HCT116 (cell line): ENCODE measurements around the gene COL28A1. TPM values are rescaled to one million over a fixed set of nuclear protein-coding genes. Genes with fewer than 3 reads are reported as not detected.

Experiments used
- ATAC-seq: fragments of 200-7000 bp; cut with Tn5 transposase; 2 replicates; pipeline ENCODE4 v1.9.1; 2020; ENCODE audit warnings: mild to moderate bottlenecking, moderate library complexity
- BruUV-seq: library from RNA; stranded (reverse); fragments of 400-500 nt; replicated peaks from 2 replicates; lab custom pipeline; 2021; lab: Mats Ljungman, UMichigan
- CTCF ChIA-PET: fragments of 300-600 bp; sonication (Branson Sonifier 250); formaldehyde crosslinking; loops from one replicate; lab custom pipeline; 2021; ENCODE audit warnings: antibody characterized with exemption; lab: Charles Lee
- POLR2A ChIA-PET: fragments of 300-600, 350-600 bp; sonication (Branson Sonifier 250); formaldehyde crosslinking; loops from one replicate; lab custom pipeline; 2021; ENCODE audit warnings: antibody characterized with exemption; lab: Charles Lee
- RAD21 ChIA-PET, 2 experiments: fragments of 300-600 bp; sonication (Branson Sonifier 250); formaldehyde crosslinking; loops; one replicate each; lab custom pipeline; 2023; ENCODE audit warnings: low total read pairs in 2 of 2; ENCODE audit not compliant: uncharacterized antibody in 2 of 2, unreplicated experiment in 2 of 2, low non-redundant PET in 1 of 2; lab: Charles Lee
- DNase-seq: peaks from one replicate; pipeline ENCODE4 v3.0.0-alpha.2; 2010; ENCODE audit warnings: low read depth, low spot score
- H2AFZ ChIP-seq: fragments of 200-600 bp; shearing (Covaris generic), sonication (generic); 2 replicates; pipeline ENCODE4 v1.6.1; 2017; ENCODE audit warnings: low read depth, mixed run types, mixed read lengths, antibody characterized with exemption, low read length; ENCODE audit not compliant: poor library complexity, severe bottlenecking
- H3K27ac ChIP-seq: 2 replicates; pipeline ENCODE4 v1.5.1; 2012; ENCODE audit warnings: low read depth, low read length
- H3K27me3 ChIP-seq: fragments of 200-600 bp; sonication (generic); 2 replicates; pipeline ENCODE4 v1.6.1; 2016; ENCODE audit warnings: mixed run types, low read length, mixed read lengths; ENCODE audit not compliant: insufficient read depth
- H3K36me3 ChIP-seq, 2 experiments: fragments of 200-500 bp in 1 of 2; fragments of 200-600 bp in 1 of 2; sonication (Bioruptor generic) in 1 of 2; sonication (generic) in 1 of 2; 2 replicates each; pipeline versions ENCODE4 v1.5.1 to v1.6.1; 2014 to 2016; ENCODE audit warnings: low read length in 2 of 2, inconsistent platforms in 1 of 2, mixed read lengths in 1 of 2, mixed run types in 1 of 2; ENCODE audit not compliant: insufficient read depth in 2 of 2, control insufficient read depth in 1 of 2
- H3K4me1 ChIP-seq, 2 experiments: fragments of 200-600 bp in 1 of 2; sonication (generic) in 1 of 2; 2 replicates each; pipeline versions ENCODE4 v1.5.1 to v1.6.1; 2012 to 2017; ENCODE audit warnings: low read length in 2 of 2, inconsistent platforms in 1 of 2, mild to moderate bottlenecking in 1 of 2, mixed read lengths in 1 of 2, mixed run types in 1 of 2, moderate library complexity in 1 of 2; ENCODE audit not compliant: insufficient read depth in 2 of 2, control insufficient read depth in 1 of 2
- H3K4me2 ChIP-seq: fragments of 200-600 bp; sonication (generic); 2 replicates; pipeline ENCODE4 v1.6.1; 2017; ENCODE audit warnings: mixed run types, low read length, mixed read lengths
- H3K4me3 ChIP-seq, 2 experiments: fragments of 200-600 bp in 1 of 2; sonication (generic) in 1 of 2; replicated peaks in 1 of 2; 2 replicates each; pipeline ENCODE4 v1.5.1; 2011 to 2016; ENCODE audit warnings: low read length in 2 of 2, control low read depth in 1 of 2, low read depth in 1 of 2, mild to moderate bottlenecking in 1 of 2, mixed read lengths in 1 of 2, mixed run types in 1 of 2
- H3K79me2 ChIP-seq: fragments of 200-600 bp; sonication (generic); 2 replicates; pipeline ENCODE4 v1.6.1; 2017; ENCODE audit warnings: mild to moderate bottlenecking, mixed run types, low read length, moderate library complexity, mixed read lengths; ENCODE audit not compliant: insufficient read depth
- H3K9ac ChIP-seq: fragments of 200-600 bp; sonication (generic); 2 replicates; pipeline ENCODE4 v1.6.1; 2016; ENCODE audit warnings: low read length, mixed read lengths
- H3K9me2 ChIP-seq: fragments of 200-600 bp; sonication (generic), shearing (Covaris generic); 2 replicates; pipeline ENCODE4 v1.6.1; 2017; ENCODE audit warnings: mixed run types, mild to moderate bottlenecking, moderate library complexity; ENCODE audit not compliant: insufficient read depth
- H3K9me3 ChIP-seq, 2 experiments: fragments of 200-500 bp in 1 of 2; fragments of 200-600 bp in 1 of 2; sonication (Bioruptor generic) in 1 of 2; sonication (generic) in 1 of 2; 2 replicates each; pipeline ENCODE4 v1.6.1; 2014 to 2017; ENCODE audit warnings: low read length in 2 of 2, mixed read lengths in 2 of 2, inconsistent platforms in 1 of 2, low read depth in 1 of 2, mild to moderate bottlenecking in 1 of 2, mixed run types in 1 of 2, moderate library complexity in 1 of 2; ENCODE audit not compliant: control insufficient read depth in 1 of 2, insufficient read depth in 1 of 2
- H4K20me1 ChIP-seq: fragments of 200-600 bp; sonication (generic), shearing (Covaris generic); 2 replicates; pipeline ENCODE4 v1.6.1; 2017; ENCODE audit warnings: mixed run types, mild to moderate bottlenecking, moderate library complexity; ENCODE audit not compliant: insufficient read depth
- ATF3 ChIP-seq: IDR thresholded peaks from 2 replicates; pipeline ENCODE4 v1.6.1; 2012
- CBX3 ChIP-seq: IDR thresholded peaks from 2 replicates; pipeline ENCODE4 v1.6.1; 2012; ENCODE audit warnings: low read depth
- CEBPB ChIP-seq: IDR thresholded peaks from 2 replicates; pipeline ENCODE4 v1.6.1; 2012; ENCODE audit warnings: low read depth
- EGR1 ChIP-seq: IDR thresholded peaks from 2 replicates; pipeline ENCODE4 v1.6.1; 2012; ENCODE audit warnings: low read depth
- EZH2 ChIP-seq: fragments of 200-600 bp; sonication (generic); IDR thresholded peaks from 2 replicates; pipeline ENCODE4 v1.6.1; 2017; ENCODE audit warnings: antibody characterized with exemption, mixed run types
- EZH2phosphoT487 ChIP-seq: fragments of 200-600 bp; IDR thresholded peaks from 2 replicates; pipeline ENCODE4 v1.6.1; 2018; ENCODE audit warnings: antibody characterized with exemption, borderline replicate concordance
- JUND ChIP-seq: IDR thresholded peaks from 2 replicates; pipeline ENCODE4 v1.6.1; 2012
- MAX ChIP-seq: IDR thresholded peaks from 2 replicates; pipeline ENCODE4 v1.6.1; 2012
- POLR2A ChIP-seq: IDR thresholded peaks from 2 replicates; pipeline ENCODE4 v1.7.0; 2011; ENCODE audit warnings: borderline replicate concordance; ENCODE audit not compliant: insufficient read depth, insufficient read length; ENCODE audit errors: extremely low read depth
- POLR2AphosphoS5 ChIP-seq: IDR thresholded peaks from 2 replicates; pipeline ENCODE4 v1.6.1; 2011; ENCODE audit warnings: mild to moderate bottlenecking, low read depth, low read length, moderate library complexity
- RAD21 ChIP-seq: IDR thresholded peaks from 2 replicates; pipeline ENCODE4 v1.6.1; 2012; ENCODE audit warnings: low read depth, mild to moderate bottlenecking
- REST ChIP-seq: IDR thresholded peaks from 2 replicates; pipeline ENCODE4 v1.6.1; 2012; ENCODE audit warnings: low read depth
- TCF7L2 ChIP-seq: IDR thresholded peaks from 2 replicates; pipeline ENCODE4 v1.7.0; 2011; ENCODE audit warnings: borderline replicate concordance, inconsistent platforms; ENCODE audit not compliant: insufficient read depth, insufficient read length; ENCODE audit errors: extremely low read depth
- YY1 ChIP-seq: IDR thresholded peaks from 2 replicates; pipeline ENCODE4 v1.6.1; 2011; ENCODE audit warnings: low read length, low read depth, moderate library complexity, mild to moderate bottlenecking; ENCODE audit not compliant: insufficient replicate concordance; ENCODE audit errors: extremely low read depth
- ZBTB33 ChIP-seq: IDR thresholded peaks from 2 replicates; pipeline ENCODE4 v1.6.1; 2011; ENCODE audit warnings: mild to moderate bottlenecking, low read length, moderate library complexity; ENCODE audit not compliant: insufficient replicate concordance; ENCODE audit errors: extremely low read depth
- ZNF274 ChIP-seq: fragments of 200-500 bp; sonication (Bioruptor generic); IDR thresholded peaks from 2 replicates; pipeline ENCODE4 v1.6.1; 2014; ENCODE audit warnings: mild to moderate bottlenecking, low read depth, low read length, inconsistent platforms
- intact Hi-C: fragments of 100-400 bp; cut with micrococcal nuclease; formaldehyde crosslinking; loops from 2 replicates; pipeline ENCODE4 v1.10.0; 2022
- total RNA-seq: library from RNA; stranded (reverse); gene quantifications from one replicate; pipeline ENCODE4 v1.2.1, GENCODE V29; 2021; ENCODE audit not compliant: unreplicated experiment

COL28A1 gene
- total RNA-seq, 1 experiment from 2014 or later, result 0.12 TPM

GRCh38 chr7:7563269-7563668 is 27.6 kb upstream of the COL28A1 start:
- Histone ChIP-seq H3K4me1 (peaks cover 25 to 41% of the 10 kb centered on the region in 2 experiments), H3K27me3 (no peaks in the 10 kb centered on the region), H3K9me2 (no peaks in the 10 kb centered on the region), H3K4me3 (no peak overlapping the region), H3K9me3 (peaks cover 0 to 6% of the 10 kb centered on the region in 2 experiments; a peak in 2 of 4 replicates), H3K36me3 (no peaks in the 10 kb centered on the region), H3K79me2 (peaks cover 12% of the 10 kb centered on the region), H3K4me2 (no peak overlapping the region), H3K27ac (no peak overlapping the region), H3K9ac (no peak overlapping the region), H4K20me1 (no peaks in the 10 kb centered on the region), H2AFZ (no peak overlapping the region)
- TF ChIP-seq EZH2 (no peak), MAX (no peak), YY1 (no peak), EGR1 (no peak), CEBPB (no peak), ZNF274 (no peak), REST (no peak), CBX3 (no peak), TCF7L2 (no peak), ATF3 (no peak), ZBTB33 (no peak), EZH2phosphoT487 (no peak), RAD21 (no peak), POLR2A (no peak), JUND (no peak), POLR2AphosphoS5 (no peak)
- CTCF ChIA-PET, result interaction anchor here (0.7 kb wide), 1 partner anchor 13 kb away, joined by 3 read pairs; no protein-coding TSS in a partner anchor
- intact Hi-C loops, result no loop called here
- POLR2A ChIA-PET, result no interaction called here
- no peak for ATAC-seq
- TSS peak; percentile 9 for BruUV-seq
- RAD21 ChIA-PET, result no interaction called here
- no peak for DNase-seq
